Tibial artery (tissue), 4 donors: ENCODE measurements around the gene MTCH1.

Source experiments
- DNase-seq, 2 donors: peaks; one replicate each; pipeline ENCODE4 v3.0.0-alpha.2; 2019
- H3K27ac ChIP-seq, 2 donors: fragments of 200-600 bp; sonication (generic) in 1 of 2; 1 replicate in 1 of 2; 2 replicates in 1 of 2; pipeline ENCODE4 v1.5.1; 2018 to 2019; ENCODE audit warnings: mild to moderate bottlenecking in 1 of 2
- H3K27me3 ChIP-seq, 2 donors: fragments of 200-600 bp; sonication (generic) in 1 of 2; one replicate each; pipeline versions ENCODE4 v1.5.1 to v1.6.0; 2016 to 2019
- H3K36me3 ChIP-seq, 3 donors: fragments of 200-600 bp; sonication (generic) in 2 of 3; one replicate each; pipeline ENCODE4 v1.5.1; 2016 to 2019; ENCODE audit warnings: mild to moderate bottlenecking in 2 of 3
- H3K4me1 ChIP-seq, 4 donors: fragments of 200-600 bp; sonication (generic) in 2 of 4; 1 replicate in 3 of 4; 2 replicates in 1 of 4; pipeline ENCODE4 v1.5.1; 2016 to 2019
- H3K4me3 ChIP-seq, 2 donors: fragments of 200-600 bp; sonication (generic) in 1 of 2; 1 replicate in 1 of 2; 2 replicates in 1 of 2; pipeline ENCODE4 v1.5.1; 2018 to 2019; ENCODE audit warnings: mild to moderate bottlenecking in 2 of 2
- H3K9me3 ChIP-seq, 3 donors: fragments of 200-600 bp; sonication (generic) in 1 of 3; one replicate each; pipeline ENCODE4 v1.5.1; 2016 to 2019
- intact Hi-C: fragments of 100-400 bp; cut with DNase I; formaldehyde crosslinking; loops from one replicate; pipeline ENCODE4 v1.15.0; 2023; ENCODE audit warnings: low total_unique reads
- TF ChIP-seq, protein P1 (sequence below), 2 experiments: fragments of 200-600 bp in 1 of 2; fragments of 450-650 bp in 1 of 2; IDR thresholded peaks; one replicate each; pipeline ENCODE4 v1.5.1; 2017 to 2019; ENCODE audit warnings: antibody characterized with exemption in 2 of 2, mild to moderate bottlenecking in 1 of 2, moderate library complexity in 1 of 2

MTCH1 gene

GRCh38 chr6:36973190-36973589 is 12.8 kb downstream of the MTCH1 start:
- H3K27me3 ChIP-seq: no peaks in the 10 kb centered on the region
- peaks cover 99 to 100% (median 99%) of the 10 kb centered on the region in 3 donors for H3K36me3 ChIP-seq
- H3K27ac ChIP-seq: no peak overlapping the region
- DNase-seq: no peak
- H3K4me3 ChIP-seq: no peak overlapping the region
- TF ChIP-seq, protein P1, sequence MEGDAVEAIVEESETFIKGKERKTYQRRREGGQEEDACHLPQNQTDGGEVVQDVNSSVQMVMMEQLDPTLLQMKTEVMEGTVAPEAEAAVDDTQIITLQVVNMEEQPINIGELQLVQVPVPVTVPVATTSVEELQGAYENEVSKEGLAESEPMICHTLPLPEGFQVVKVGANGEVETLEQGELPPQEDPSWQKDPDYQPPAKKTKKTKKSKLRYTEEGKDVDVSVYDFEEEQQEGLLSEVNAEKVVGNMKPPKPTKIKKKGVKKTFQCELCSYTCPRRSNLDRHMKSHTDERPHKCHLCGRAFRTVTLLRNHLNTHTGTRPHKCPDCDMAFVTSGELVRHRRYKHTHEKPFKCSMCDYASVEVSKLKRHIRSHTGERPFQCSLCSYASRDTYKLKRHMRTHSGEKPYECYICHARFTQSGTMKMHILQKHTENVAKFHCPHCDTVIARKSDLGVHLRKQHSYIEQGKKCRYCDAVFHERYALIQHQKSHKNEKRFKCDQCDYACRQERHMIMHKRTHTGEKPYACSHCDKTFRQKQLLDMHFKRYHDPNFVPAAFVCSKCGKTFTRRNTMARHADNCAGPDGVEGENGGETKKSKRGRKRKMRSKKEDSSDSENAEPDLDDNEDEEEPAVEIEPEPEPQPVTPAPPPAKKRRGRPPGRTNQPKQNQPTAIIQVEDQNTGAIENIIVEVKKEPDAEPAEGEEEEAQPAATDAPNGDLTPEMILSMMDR (IDR thresholded peaks at IDR 0.05): no peak
- intact Hi-C loops: no loop called here
- peaks cover 0 to 7% (median 0%) of the 10 kb centered on the region in 4 donors for H3K4me1 ChIP-seq
- H3K9me3 ChIP-seq: no peaks in the 10 kb centered on the region

DNA sequence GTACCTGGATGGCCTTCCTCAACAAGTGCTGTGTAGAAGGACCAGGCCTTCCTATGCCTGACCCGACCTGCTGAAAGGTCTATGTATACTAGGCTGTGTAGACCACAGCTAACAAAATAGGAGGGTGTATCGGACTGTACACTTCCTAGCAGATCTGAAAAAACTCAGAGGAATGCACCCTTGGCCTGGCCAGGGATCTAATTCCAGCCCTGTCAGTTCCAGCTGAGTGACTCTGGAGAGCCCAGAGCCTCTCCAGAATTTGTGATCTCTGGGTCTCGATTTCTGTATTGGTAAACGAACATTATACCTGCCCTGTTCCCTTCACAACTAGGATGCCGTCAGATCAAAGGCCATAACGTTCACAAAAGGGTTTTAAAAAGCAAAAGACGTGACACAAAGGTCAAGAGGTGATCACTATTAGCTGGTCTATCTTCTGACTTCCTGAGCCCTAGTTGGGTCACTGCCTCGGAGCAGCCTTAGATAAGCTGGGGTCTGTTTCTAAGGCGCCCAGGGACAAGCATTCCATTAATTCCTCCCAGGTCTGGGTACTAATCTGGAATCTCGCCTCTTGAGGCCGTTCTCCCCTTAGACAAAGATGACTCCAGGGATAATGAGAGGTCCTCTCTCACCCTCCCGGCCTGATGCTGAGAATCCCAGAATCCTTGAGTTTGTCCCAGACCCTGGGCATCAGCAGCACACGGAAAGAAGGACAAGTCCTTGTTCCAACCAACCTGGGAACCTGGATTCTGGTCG is 13.9 kb downstream of the MTCH1 start:
- Histone ChIP-seq H3K36me3 (peaks cover 99 to 100% (median 99%) of the 10 kb centered on the region in 3 donors), H3K27me3 (no peaks in the 10 kb centered on the region), H3K4me3 (no peak overlapping the region), H3K27ac (no peak overlapping the region), H3K9me3 (no peaks in the 10 kb centered on the region), H3K4me1 (no peaks in the 10 kb centered on the region)
- no peak for DNase-seq
- intact Hi-C loops: loop anchor here (2.0 kb wide), 1 partner anchor 49 kb away; no protein-coding TSS in a partner anchor
- TF ChIP-seq, protein P1 (IDR thresholded peaks at IDR 0.05): no peak

DNA sequence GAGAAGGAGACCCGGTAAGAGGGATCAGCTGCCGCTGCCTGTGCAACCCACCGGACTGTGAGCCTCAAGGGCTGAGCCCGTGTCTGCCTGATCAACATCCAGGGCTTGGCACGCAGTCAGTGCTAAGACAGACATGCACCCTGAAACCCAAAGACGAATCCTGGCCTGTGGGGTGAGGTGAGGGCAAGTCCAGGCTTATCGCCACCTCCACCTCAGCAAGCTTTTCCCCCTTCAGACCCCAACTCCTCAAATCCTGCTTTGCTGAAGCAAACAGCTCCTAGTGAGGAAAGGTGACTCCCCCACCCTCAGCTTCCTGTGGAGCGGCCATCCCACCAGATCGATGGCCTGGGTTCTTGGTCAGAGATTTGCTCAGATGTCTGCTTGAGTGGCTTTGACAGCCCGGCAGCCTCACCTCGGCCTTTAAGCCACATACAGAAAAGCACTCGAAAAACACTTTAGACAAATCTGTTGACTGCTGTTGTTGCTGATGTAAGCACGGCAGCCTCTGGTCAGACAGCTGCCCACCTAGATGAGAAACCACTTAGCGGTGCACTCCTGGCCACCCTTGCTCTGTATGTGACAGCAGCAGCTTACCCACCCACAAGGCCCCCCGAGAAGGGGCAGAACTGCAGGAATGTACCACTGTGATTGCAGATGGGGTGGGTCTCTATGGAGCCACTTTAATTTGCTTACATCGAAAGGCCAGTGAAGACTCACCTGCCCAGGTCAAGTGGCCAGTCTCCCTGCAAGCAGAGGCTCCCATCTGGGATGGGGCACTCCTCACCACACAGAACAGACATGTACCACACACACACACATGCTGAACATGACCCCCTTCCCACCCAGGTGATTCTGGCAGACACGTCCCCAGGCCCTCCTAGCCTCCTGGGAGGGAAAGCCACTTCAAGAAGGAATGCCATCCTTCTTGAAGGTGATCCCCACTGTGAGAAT is 14.8 kb downstream of the MTCH1 start:
- no peaks in the 10 kb centered on the region for H3K27me3 ChIP-seq
- H3K36me3 ChIP-seq: peaks cover 91 to 99% (median 96%) of the 10 kb centered on the region in 3 donors
- H3K27ac ChIP-seq: no peak overlapping the region
- H3K9me3 ChIP-seq: no peaks in the 10 kb centered on the region
- no peak for DNase-seq
- intact Hi-C loops: loop anchor here (2.0 kb wide), 1 partner anchor 48 kb away; no protein-coding TSS in a partner anchor
- no peaks in the 10 kb centered on the region for H3K4me1 ChIP-seq
- TF ChIP-seq, protein P1 (IDR thresholded peaks at IDR 0.05): no peak
- H3K4me3 ChIP-seq: no peak overlapping the region

DNA sequence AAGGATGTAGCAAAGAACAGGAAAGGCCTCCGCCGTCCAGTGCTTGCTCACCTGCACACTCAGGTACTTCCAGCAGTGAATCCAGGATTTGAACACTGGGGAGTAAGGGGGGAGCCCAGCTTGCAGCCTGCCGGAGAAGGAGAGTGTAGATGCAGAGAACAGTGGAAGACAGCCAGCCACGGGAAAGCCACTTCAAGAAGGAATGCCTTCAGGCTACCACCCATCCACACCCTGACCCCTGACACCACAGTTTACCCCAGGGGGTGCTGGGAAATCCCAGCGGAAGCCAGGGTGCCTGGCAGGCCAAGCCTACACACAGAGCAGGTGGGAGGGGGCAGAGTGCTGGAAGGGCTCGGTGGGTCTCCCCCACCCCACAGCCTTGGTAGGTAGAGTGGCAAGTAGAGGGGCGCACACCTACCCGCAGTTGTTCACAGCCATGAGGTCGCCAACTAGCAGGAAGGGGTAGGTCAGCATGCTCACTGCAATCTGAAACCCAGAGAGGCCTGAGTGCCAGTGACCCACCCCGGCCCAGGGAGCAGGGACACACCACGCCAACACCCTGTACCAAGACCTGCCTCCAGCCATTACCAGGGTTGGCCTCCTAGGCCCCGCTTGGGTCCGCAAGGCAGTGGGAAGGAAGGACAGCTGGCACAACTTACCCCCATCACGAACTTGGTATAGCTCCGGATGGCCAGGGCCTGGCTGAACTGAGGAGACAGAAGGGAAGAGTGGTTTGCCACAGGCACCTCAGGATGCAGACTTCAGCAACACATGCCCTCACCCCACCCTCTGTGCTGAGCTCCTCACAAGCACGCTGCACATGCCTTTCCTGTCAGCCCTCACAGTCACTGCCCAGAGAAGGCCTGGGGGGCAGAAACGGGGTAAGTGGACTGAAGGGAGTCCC is 15.8 kb downstream of the MTCH1 start:
- peaks cover 82 to 92% (median 90%) of the 10 kb centered on the region in 3 donors for H3K36me3 ChIP-seq
- H3K4me1 ChIP-seq: no peaks in the 10 kb centered on the region
- H3K9me3 ChIP-seq: no peaks in the 10 kb centered on the region
- no peak overlapping the region for H3K27ac ChIP-seq
- intact Hi-C loops: loop anchor here (2.0 kb wide), 1 partner anchor 47 kb away; no protein-coding TSS in a partner anchor
- peak in 1 of 2 donors; percentile 10 for DNase-seq
- TF ChIP-seq, protein P1 (IDR thresholded peaks at IDR 0.05): no peak
- no peak overlapping the region for H3K4me3 ChIP-seq
- no peaks in the 10 kb centered on the region for H3K27me3 ChIP-seq

DNA sequence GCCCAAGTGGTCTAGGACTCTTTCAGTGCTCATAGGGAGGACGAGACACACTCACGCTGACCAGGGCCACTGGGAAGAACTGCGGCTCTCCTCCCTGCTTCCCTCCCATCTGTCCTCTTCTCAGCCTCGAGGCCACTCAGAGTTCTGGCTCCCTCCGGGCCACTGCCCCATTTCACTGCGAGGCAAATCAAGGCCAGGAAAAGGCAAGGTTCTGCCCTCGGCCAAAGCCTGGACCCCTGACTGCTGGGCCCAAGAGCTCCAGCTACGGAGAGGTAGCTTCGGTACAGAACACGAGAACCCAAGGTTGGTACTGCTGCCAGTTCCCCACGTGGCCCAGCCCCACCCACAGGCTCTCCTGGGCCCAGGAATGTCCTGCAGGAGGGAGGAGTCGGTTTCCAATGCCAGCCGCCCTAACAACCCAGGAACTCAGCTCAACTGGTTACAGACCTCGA is 16.7 kb downstream of the MTCH1 start:
- peak in 1 of 2 donors; percentile 62 for DNase-seq
- Histone ChIP-seq H3K36me3 (peaks cover 72 to 82% (median 80%) of the 10 kb centered on the region in 3 donors), H3K4me3 (no peak overlapping the region), H3K9me3 (no peaks in the 10 kb centered on the region), H3K27me3 (no peaks in the 10 kb centered on the region), H3K4me1 (peaks cover 0 to 7% (median 2%) of the 10 kb centered on the region in 4 donors), H3K27ac (no peak overlapping the region)
- TF ChIP-seq, protein P1 (IDR thresholded peaks at IDR 0.05): no peak
- intact Hi-C loops: no loop called here
